DND-41 (cell line): ENCODE results near the gene DLX1.

Source experiments
- CTCF ChIP-seq: IDR thresholded peaks from 2 replicates; pipeline ENCODE4 v1.5.1; 2012; ENCODE audit warnings: borderline replicate concordance, low read length, moderate library complexity, mild to moderate bottlenecking; ENCODE audit not compliant: poor library complexity, severe bottlenecking; ENCODE audit errors: extremely low read depth
- EZH2 ChIP-seq: IDR thresholded peaks from 3 replicates; pipeline ENCODE4 v1.6.1; 2012; ENCODE audit warnings: borderline replicate concordance, low read depth, mild to moderate bottlenecking, moderate library complexity, low read length, inconsistent platforms; ENCODE audit not compliant: severe bottlenecking

GRCh38 chr2:172137943-172138342 is 52.6 kb downstream of the DLX1 start:
- TF ChIP-seq CTCF (no peak), EZH2 (no peak)
